Measurements from ENCODE around the gene ZNF587. TPM values are rescaled to one million over a fixed set of nuclear protein-coding genes. Genes with fewer than 3 reads are reported as not detected.

ZNF587 gene
- total and polyA plus RNA-seq, 2 of the 13 experiments (the other 11 are each of a cell fraction or from before 2014, with no cell fraction given): 8.7 to 17.5 TPM

DNA sequence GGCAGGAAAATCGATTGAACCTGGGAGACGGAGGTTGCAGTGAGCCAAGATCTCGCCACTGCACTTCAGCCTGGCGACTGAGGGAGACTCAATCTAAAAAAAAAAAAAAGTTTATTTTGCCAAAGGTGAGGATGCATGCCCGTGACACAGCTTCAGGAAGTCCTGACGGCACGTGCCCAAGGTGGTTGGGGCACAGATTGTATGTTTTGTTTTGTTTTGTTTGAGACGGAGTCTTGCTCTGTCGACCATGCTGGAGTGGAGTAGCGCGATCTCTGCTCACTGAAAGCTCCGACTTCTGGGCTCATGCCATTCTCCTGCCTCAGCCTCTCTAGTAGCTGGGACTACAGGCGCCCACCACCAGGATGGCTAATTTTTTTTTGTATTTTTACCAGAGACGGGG is 31.7 kb upstream of the ZNF587 start:
- ChIA-PET CTCF (ENCODE audit: low intra/inter-chr PET ratio, low total read pairs) (no interaction called here), POLR2A (no interaction called here)
- FAIRE-seq (no peak), DNase-seq (ENCODE audit: low spot score) (no peak), ATAC-seq (no peak)
- TF ChIP-seq ZNF3 (CRISPR knock-in tag; IDR thresholded peaks at IDR 0.05) (no peak), AKAP8 (CRISPR knock-in tag; IDR thresholded peaks at IDR 0.05) (no peak), ZNF207 (IDR thresholded peaks at IDR 0.05; ENCODE audit: borderline replicate concordance) (no peak), NFE2L2 (IDR thresholded peaks at IDR 0.05; ENCODE audit: low read length) (no peak), MLLT10 (CRISPR knock-in tag; IDR thresholded peaks at IDR 0.05) (no peak), ZFP82 (CRISPR knock-in tag; IDR thresholded peaks at IDR 0.05; ENCODE audit: borderline replicate concordance) (no peak), PCBP2 (optimal IDR thresholded peaks at IDR 0.05; ENCODE audit: low read depth, low read length, poor library complexity, severe bottlenecking) (no peak), PREB (CRISPR knock-in tag; IDR thresholded peaks at IDR 0.05) (no peak), ZNF879 (CRISPR knock-in tag; IDR thresholded peaks at IDR 0.05) (no peak), KLF15 (CRISPR knock-in tag; IDR thresholded peaks at IDR 0.05; ENCODE audit: borderline replicate concordance) (no peak), RBM39 (IDR thresholded peaks at IDR 0.05; ENCODE audit: low read depth, low read length, poor library complexity, severe bottlenecking) (no peak), NFAT5 (CRISPR knock-in tag; IDR thresholded peaks at IDR 0.05) (no peak), BCL6 (CRISPR knock-in tag; IDR thresholded peaks at IDR 0.05) (no peak), ZNF337 (CRISPR knock-in tag; IDR thresholded peaks at IDR 0.05; ENCODE audit: borderline replicate concordance, low read depth) (no peak), ZNF567 (CRISPR knock-in tag; IDR thresholded peaks at IDR 0.05; ENCODE audit: borderline replicate concordance) (no peak)
- TF ChIP-seq, protein P1, sequence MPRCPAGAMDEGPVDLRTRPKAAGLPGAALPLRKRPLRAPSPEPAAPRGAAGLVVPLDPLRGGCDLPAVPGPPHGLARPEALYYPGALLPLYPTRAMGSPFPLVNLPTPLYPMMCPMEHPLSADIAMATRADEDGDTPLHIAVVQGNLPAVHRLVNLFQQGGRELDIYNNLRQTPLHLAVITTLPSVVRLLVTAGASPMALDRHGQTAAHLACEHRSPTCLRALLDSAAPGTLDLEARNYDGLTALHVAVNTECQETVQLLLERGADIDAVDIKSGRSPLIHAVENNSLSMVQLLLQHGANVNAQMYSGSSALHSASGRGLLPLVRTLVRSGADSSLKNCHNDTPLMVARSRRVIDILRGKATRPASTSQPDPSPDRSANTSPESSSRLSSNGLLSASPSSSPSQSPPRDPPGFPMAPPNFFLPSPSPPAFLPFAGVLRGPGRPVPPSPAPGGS (CRISPR knock-in tag; IDR thresholded peaks at IDR 0.05): no peak
- TF ChIP-seq, protein P2, sequence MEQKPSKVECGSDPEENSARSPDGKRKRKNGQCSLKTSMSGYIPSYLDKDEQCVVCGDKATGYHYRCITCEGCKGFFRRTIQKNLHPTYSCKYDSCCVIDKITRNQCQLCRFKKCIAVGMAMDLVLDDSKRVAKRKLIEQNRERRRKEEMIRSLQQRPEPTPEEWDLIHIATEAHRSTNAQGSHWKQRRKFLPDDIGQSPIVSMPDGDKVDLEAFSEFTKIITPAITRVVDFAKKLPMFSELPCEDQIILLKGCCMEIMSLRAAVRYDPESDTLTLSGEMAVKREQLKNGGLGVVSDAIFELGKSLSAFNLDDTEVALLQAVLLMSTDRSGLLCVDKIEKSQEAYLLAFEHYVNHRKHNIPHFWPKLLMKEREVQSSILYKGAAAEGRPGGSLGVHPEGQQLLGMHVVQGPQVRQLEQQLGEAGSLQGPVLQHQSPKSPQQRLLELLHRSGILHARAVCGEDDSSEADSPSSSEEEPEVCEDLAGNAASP (CRISPR knock-in tag; IDR thresholded peaks at IDR 0.05; ENCODE audit: borderline replicate concordance): no peak
- in situ Hi-C loops (cut with HindIII; ENCODE audit: extremely low pct_ligation_motif_present, low pct_unique_long_range_greater_than_20kb) (no loop called here), intact Hi-C loops (cut with micrococcal nuclease; ENCODE audit: unreplicated experiment) (loop anchor here (2.0 kb wide), 1 partner anchor 71 kb away; the partner anchor contains the start of gene ZNF776)
- no TSS peak for BruUV-seq (replicated peaks)
- H3K4me2 ChIP-seq (ENCODE audit: low read depth, low read length): no peak overlapping the region
- H2AFZ ChIP-seq (ENCODE audit: low read length): no peak overlapping the region
- no peak overlapping the region for H3K9ac ChIP-seq (ENCODE audit: insufficient read depth, low read depth, low read length)
- no peak overlapping the region for H3K27ac ChIP-seq (ENCODE audit: extremely low read length, insufficient read depth, low read length)
- H3K9me3 ChIP-seq (ENCODE audit: low read length): no peaks in the 10 kb centered on the region
- H3K27me3 ChIP-seq (ENCODE audit: control insufficient read depth in 1 of 2, insufficient read depth in 2 of 2, low read length in 2 of 2): no peaks in the 10 kb centered on the region; a peak in 1 of 5 replicates
- 95% methylated on average over 14 of the region's 14 CpGs for WGBS (ENCODE audit: low lambda C conversion rate)
- peaks cover 54% of the 10 kb centered on the region for H3K4me1 ChIP-seq (ENCODE audit: insufficient read depth, low read length)
- H3K36me3 ChIP-seq (replicated peaks in 1 of 2; ENCODE audit: control insufficient read depth in 1 of 2, insufficient read depth in 2 of 2, low read length in 2 of 2): peaks cover 0 to 3% of the 10 kb centered on the region in 2 experiments; a peak in 2 of 5 replicates
- H3K4me3 ChIP-seq (replicated peaks in 1 of 3; ENCODE audit: insufficient read depth in 1 of 3, low read depth in 2 of 3, low read length in 3 of 3): no peak overlapping the region
- H3K79me2 ChIP-seq (ENCODE audit: insufficient read depth, low read length): peaks cover 42% of the 10 kb centered on the region
- 0 out of 2 replicates have a peak, but pooled peaks cover 3% of the 10 kb centered on the region for H4K20me1 ChIP-seq (ENCODE audit: insufficient read depth, low read length)
